ENCODE measurements around the gene ORC2. TPM values are rescaled to one million over a fixed set of nuclear protein-coding genes. Genes with fewer than 3 reads are reported as not detected.

The ORC2 gene
- total RNA-seq, 2 experiments from 2014 or later: 53.0 to 65.1 TPM

GRCh38 chr2:200860092-200860795 lies 103.2 kb downstream of the ORC2 start:
- intact Hi-C loops (cut with micrococcal nuclease): loop anchor here (5.0 kb wide), 1 partner anchor 333 kb away; the partner anchor contains the start of gene SGO2
- Mint-ChIP-seq H3K9me3 (no peaks in the 10 kb centered on the region), H3K4me1 (ENCODE audit: low read depth) (peaks cover 57% of the 10 kb centered on the region), H3K27me3 (no peaks in the 10 kb centered on the region), H3K4me3 (peak overlapping the region; percentile 61), H3K27ac (peak overlapping the region; percentile 70), H3K36me3 (peaks cover 77% of the 10 kb centered on the region)
- CTCF ChIA-PET: interaction anchor here (0.6 kb wide), 1 partner anchor 317 kb away, joined by 6 read pairs; no protein-coding TSS in a partner anchor
- POLR2A ChIA-PET: interaction anchor here (0.6 to 2.0 kb wide), 3 partner anchors 10 to 43 kb away, joined by 4 to 9 read pairs (median 8); partner anchors contain the start of genes NIF3L1 and PPIL3
- peak; percentile 58 for DNase-seq

Other genes with a start within 250 kb of the ORC2 start
- gene BZW1, start 151.8 kb downstream of the ORC2 start, total RNA-seq: 100 to 1,000 TPM; 416 to 423 TPM
- 100 to 1,000 TPM; 112 to 114 TPM for gene CLK1, start 99.0 kb downstream of the ORC2 start, total RNA-seq
- gene PPIL3, start 74.6 kb downstream of the ORC2 start, total RNA-seq: 10 to 100 TPM; 84.0 to 87.9 TPM
- gene NIF3L1, start 74.3 kb downstream of the ORC2 start, total RNA-seq: 10 to 100 TPM; 30.8 to 32.7 TPM
- gene HYCC2, start 108.0 kb upstream of the ORC2 start, total RNA-seq: 10 to 100 TPM; 18.9 to 20.5 TPM
- gene NDUFB3, start 108.3 kb upstream of the ORC2 start, total RNA-seq: 100 to 1,000 TPM; 158 to 162 TPM
- gene CFLAR, start 152.5 kb upstream of the ORC2 start, total RNA-seq: 100 to 1,000 TPM; 325 to 343 TPM
- gene CASP10, start 219.5 kb upstream of the ORC2 start, total RNA-seq: 10 to 100 TPM; 15.9 to 16.7 TPM